ENCODE data around the gene GDF3. TPM values are rescaled to one million over a fixed set of nuclear protein-coding genes. Genes with fewer than 3 reads are reported as not detected.
"Not testable (repeated sequence)": the region's sequence is repeated elsewhere in the genome, so short reads cannot be mapped to it uniquely, and the experiment has no call there.

The GDF3 gene
- total and polyA plus RNA-seq, 2 of the 13 experiments (the other 11 are each of a cell fraction or from before 2014, with no cell fraction given): not detected

GRCh38 chr12:7730984-7731383 is 35.4 kb upstream of the GDF3 start:
- H3K79me2 ChIP-seq (ENCODE audit: insufficient read depth, low read length); BruUV-seq (replicated peaks); CTCF ChIA-PET (ENCODE audit: low intra/inter-chr PET ratio, low total read pairs); ATAC-seq; H3K4me2 ChIP-seq (ENCODE audit: low read depth, low read length); H3K4me1 ChIP-seq (ENCODE audit: insufficient read depth, low read length); H3K36me3 ChIP-seq (replicated peaks in 1 of 2; ENCODE audit: control insufficient read depth in 1 of 2, insufficient read depth in 2 of 2, low read length in 2 of 2); FAIRE-seq; H3K9me3 ChIP-seq (ENCODE audit: low read length); H3K27ac ChIP-seq (ENCODE audit: extremely low read length, insufficient read depth, low read length); H2AFZ ChIP-seq (ENCODE audit: low read length); H3K4me3 ChIP-seq (replicated peaks in 1 of 3; ENCODE audit: insufficient read depth in 1 of 3, low read depth in 2 of 3, low read length in 3 of 3); intact Hi-C loops (cut with micrococcal nuclease; ENCODE audit: unreplicated experiment); H3K27me3 ChIP-seq (ENCODE audit: control insufficient read depth in 1 of 2, insufficient read depth in 2 of 2, low read length in 2 of 2); H3K9ac ChIP-seq (ENCODE audit: insufficient read depth, low read depth, low read length); DNase-seq (ENCODE audit: low spot score); in situ Hi-C loops (cut with HindIII; ENCODE audit: extremely low pct_ligation_motif_present, low pct_unique_long_range_greater_than_20kb); POLR2A ChIA-PET; H4K20me1 ChIP-seq (ENCODE audit: insufficient read depth, low read length): not testable (repeated sequence)

DNA sequence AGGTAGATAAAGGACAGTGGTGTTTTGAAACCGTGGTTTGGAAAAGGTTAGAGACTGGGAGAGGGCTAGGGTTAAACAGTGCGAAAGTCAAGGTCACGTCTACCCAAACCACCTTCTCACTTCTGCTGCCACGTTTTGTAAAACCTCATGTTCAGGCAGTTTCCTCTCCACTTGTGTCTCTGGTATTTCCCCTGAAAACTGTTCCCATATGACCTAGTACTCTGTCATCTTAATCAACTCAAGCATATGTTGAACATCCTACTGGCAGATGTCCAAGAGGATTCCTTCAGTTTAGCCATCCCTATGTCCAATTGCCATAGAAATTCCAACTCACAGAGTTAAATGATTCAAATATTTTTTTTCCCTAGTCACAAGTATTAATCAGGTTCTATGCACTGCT is 34.2 kb upstream of the GDF3 start:
- Histone ChIP-seq H3K27me3 (ENCODE audit: control insufficient read depth in 1 of 2, insufficient read depth in 2 of 2, low read length in 2 of 2) (peaks cover 0 to 5% of the 10 kb centered on the region in 2 experiments; a peak in 1 of 5 replicates), H2AFZ (ENCODE audit: low read length) (no peak overlapping the region), H3K4me3 (replicated peaks in 1 of 3; ENCODE audit: insufficient read depth in 1 of 3, low read depth in 2 of 3, low read length in 3 of 3) (no peak overlapping the region), H3K36me3 (replicated peaks in 1 of 2; ENCODE audit: control insufficient read depth in 1 of 2, insufficient read depth in 2 of 2, low read length in 2 of 2) (no peaks in the 10 kb centered on the region), H4K20me1 (ENCODE audit: insufficient read depth, low read length) (no peaks in the 10 kb centered on the region), H3K4me2 (ENCODE audit: low read depth, low read length) (no peak overlapping the region), H3K9ac (ENCODE audit: insufficient read depth, low read depth, low read length) (no peak overlapping the region), H3K9me3 (ENCODE audit: low read length) (no peaks in the 10 kb centered on the region), H3K27ac (ENCODE audit: extremely low read length, insufficient read depth, low read length) (no peak overlapping the region), H3K79me2 (ENCODE audit: insufficient read depth, low read length) (no peaks in the 10 kb centered on the region), H3K4me1 (ENCODE audit: insufficient read depth, low read length) (peaks cover 7% of the 10 kb centered on the region)
- no TSS peak for BruUV-seq (replicated peaks)
- ChIA-PET POLR2A (no interaction called here), CTCF (ENCODE audit: low intra/inter-chr PET ratio, low total read pairs) (no interaction called here)
- 30% methylated on average over 4 of the region's 4 CpGs for WGBS (ENCODE audit: low lambda C conversion rate)
- ATAC-seq (no peak), DNase-seq (ENCODE audit: low spot score) (no peak), FAIRE-seq (peak; percentile 52)
- intact Hi-C loops (cut with micrococcal nuclease; ENCODE audit: unreplicated experiment) (no loop called here), in situ Hi-C loops (cut with HindIII; ENCODE audit: extremely low pct_ligation_motif_present, low pct_unique_long_range_greater_than_20kb) (no loop called here)
- TF ChIP-seq TCF7 (IDR thresholded peaks at IDR 0.05; ENCODE audit: low read depth): no peak
- no peak for TF ChIP-seq ZNF296 (CRISPR knock-in tag; conservative IDR thresholded peaks at IDR 0.05)
- TF ChIP-seq, protein P1, sequence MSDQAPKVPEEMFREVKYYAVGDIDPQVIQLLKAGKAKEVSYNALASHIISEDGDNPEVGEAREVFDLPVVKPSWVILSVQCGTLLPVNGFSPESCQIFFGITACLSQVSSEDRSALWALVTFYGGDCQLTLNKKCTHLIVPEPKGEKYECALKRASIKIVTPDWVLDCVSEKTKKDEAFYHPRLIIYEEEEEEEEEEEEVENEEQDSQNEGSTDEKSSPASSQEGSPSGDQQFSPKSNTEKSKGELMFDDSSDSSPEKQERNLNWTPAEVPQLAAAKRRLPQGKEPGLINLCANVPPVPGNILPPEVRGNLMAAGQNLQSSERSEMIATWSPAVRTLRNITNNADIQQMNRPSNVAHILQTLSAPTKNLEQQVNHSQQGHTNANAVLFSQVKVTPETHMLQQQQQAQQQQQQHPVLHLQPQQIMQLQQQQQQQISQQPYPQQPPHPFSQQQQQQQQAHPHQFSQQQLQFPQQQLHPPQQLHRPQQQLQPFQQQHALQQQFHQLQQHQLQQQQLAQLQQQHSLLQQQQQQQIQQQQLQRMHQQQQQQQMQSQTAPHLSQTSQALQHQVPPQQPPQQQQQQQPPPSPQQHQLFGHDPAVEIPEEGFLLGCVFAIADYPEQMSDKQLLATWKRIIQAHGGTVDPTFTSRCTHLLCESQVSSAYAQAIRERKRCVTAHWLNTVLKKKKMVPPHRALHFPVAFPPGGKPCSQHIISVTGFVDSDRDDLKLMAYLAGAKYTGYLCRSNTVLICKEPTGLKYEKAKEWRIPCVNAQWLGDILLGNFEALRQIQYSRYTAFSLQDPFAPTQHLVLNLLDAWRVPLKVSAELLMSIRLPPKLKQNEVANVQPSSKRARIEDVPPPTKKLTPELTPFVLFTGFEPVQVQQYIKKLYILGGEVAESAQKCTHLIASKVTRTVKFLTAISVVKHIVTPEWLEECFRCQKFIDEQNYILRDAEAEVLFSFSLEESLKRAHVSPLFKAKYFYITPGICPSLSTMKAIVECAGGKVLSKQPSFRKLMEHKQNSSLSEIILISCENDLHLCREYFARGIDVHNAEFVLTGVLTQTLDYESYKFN (CRISPR knock-in tag; conservative IDR thresholded peaks at IDR 0.05): no peak
- TF ChIP-seq XRCC5 (optimal IDR thresholded peaks at IDR 0.05; ENCODE audit: low read length): no peak
- TF ChIP-seq, protein P2, sequence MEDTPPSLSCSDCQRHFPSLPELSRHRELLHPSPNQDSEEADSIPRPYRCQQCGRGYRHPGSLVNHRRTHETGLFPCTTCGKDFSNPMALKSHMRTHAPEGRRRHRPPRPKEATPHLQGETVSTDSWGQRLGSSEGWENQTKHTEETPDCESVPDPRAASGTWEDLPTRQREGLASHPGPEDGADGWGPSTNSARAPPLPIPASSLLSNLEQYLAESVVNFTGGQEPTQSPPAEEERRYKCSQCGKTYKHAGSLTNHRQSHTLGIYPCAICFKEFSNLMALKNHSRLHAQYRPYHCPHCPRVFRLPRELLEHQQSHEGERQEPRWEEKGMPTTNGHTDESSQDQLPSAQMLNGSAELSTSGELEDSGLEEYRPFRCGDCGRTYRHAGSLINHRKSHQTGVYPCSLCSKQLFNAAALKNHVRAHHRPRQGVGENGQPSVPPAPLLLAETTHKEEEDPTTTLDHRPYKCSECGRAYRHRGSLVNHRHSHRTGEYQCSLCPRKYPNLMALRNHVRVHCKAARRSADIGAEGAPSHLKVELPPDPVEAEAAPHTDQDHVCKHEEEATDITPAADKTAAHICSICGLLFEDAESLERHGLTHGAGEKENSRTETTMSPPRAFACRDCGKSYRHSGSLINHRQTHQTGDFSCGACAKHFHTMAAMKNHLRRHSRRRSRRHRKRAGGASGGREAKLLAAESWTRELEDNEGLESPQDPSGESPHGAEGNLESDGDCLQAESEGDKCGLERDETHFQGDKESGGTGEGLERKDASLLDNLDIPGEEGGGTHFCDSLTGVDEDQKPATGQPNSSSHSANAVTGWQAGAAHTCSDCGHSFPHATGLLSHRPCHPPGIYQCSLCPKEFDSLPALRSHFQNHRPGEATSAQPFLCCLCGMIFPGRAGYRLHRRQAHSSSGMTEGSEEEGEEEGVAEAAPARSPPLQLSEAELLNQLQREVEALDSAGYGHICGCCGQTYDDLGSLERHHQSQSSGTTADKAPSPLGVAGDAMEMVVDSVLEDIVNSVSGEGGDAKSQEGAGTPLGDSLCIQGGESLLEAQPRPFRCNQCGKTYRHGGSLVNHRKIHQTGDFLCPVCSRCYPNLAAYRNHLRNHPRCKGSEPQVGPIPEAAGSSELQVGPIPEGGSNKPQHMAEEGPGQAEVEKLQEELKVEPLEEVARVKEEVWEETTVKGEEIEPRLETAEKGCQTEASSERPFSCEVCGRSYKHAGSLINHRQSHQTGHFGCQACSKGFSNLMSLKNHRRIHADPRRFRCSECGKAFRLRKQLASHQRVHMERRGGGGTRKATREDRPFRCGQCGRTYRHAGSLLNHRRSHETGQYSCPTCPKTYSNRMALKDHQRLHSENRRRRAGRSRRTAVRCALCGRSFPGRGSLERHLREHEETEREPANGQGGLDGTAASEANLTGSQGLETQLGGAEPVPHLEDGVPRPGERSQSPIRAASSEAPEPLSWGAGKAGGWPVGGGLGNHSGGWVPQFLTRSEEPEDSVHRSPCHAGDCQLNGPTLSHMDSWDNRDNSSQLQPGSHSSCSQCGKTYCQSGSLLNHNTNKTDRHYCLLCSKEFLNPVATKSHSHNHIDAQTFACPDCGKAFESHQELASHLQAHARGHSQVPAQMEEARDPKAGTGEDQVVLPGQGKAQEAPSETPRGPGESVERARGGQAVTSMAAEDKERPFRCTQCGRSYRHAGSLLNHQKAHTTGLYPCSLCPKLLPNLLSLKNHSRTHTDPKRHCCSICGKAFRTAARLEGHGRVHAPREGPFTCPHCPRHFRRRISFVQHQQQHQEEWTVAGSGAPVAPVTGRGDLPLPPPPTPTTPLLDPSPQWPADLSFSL (CRISPR knock-in tag; IDR thresholded peaks at IDR 0.05): no peak

Measured in HepG2 (cell line).